A673 (cell line): ENCODE results near the gene CLK4. TPM values are rescaled to one million over a fixed set of nuclear protein-coding genes. Genes with fewer than 3 reads are reported as not detected.
A peak's percentile ranks its signal among the peaks of the same experiment; 100 is the strongest.
"Not testable (repeated sequence)": the region's sequence is repeated elsewhere in the genome, so short reads cannot be mapped to it uniquely, and the experiment has no call there.

Experiments
- BruUV-seq: library from RNA; stranded (reverse); fragments of 400-500 nt; replicated peaks from 2 replicates; lab custom pipeline; 2021; lab: Mats Ljungman, UMichigan
- CTCF ChIA-PET: fragments of 300-600 bp; sonication (Branson Sonifier 250); formaldehyde crosslinking; loops from one replicate; lab custom pipeline; 2022; ENCODE audit warnings: antibody characterized with exemption; lab: Charles Lee
- POLR2A ChIA-PET: fragments of 300-600 bp; sonication (Branson Sonifier 250); formaldehyde crosslinking; loops from one replicate; lab custom pipeline; 2022; ENCODE audit warnings: antibody characterized with exemption; ENCODE audit not compliant: low non-redundant PET; lab: Charles Lee
- DNase-seq: peaks from one replicate; pipeline ENCODE4 v3.0.0-alpha.2; 2015; ENCODE audit warnings: low spot score
- H3K27ac ChIP-seq: fragments of 200-600 bp; sonication (generic); 2 replicates; pipeline ENCODE4 v1.5.1; 2016; ENCODE audit warnings: mixed run types, low read depth, mild to moderate bottlenecking, mixed read lengths, antibody characterized with exemption, low read length; ENCODE audit not compliant: poor library complexity, severe bottlenecking
- H3K27me3 ChIP-seq: fragments of 200-600 bp; sonication (generic); replicated peaks from 2 replicates; pipeline ENCODE4 v1.6.1; 2017; ENCODE audit warnings: mixed run types, low read depth, mild to moderate bottlenecking, mixed read lengths, antibody characterized with exemption, low read length; ENCODE audit not compliant: insufficient read depth, poor library complexity
- H3K36me3 ChIP-seq: fragments of 200-600 bp; sonication (generic); 2 replicates; pipeline ENCODE4 v1.6.1; 2016; ENCODE audit warnings: mixed run types, mild to moderate bottlenecking, mixed read lengths, antibody characterized with exemption, low read length; ENCODE audit not compliant: insufficient read depth, poor library complexity, severe bottlenecking
- H3K4me1 ChIP-seq: fragments of 200-600 bp; sonication (generic); 2 replicates; pipeline ENCODE4 v1.6.1; 2017; ENCODE audit warnings: mixed run types, mild to moderate bottlenecking, mixed read lengths, antibody characterized with exemption, low read length; ENCODE audit not compliant: insufficient read depth, poor library complexity, severe bottlenecking
- H3K4me3 ChIP-seq: fragments of 200-600 bp; sonication (generic); 2 replicates; pipeline ENCODE4 v1.5.1; 2016; ENCODE audit warnings: low read depth, mixed run types, mild to moderate bottlenecking, mixed read lengths, low read length; ENCODE audit not compliant: poor library complexity, severe bottlenecking
- H3K9me3 ChIP-seq: fragments of 200-600 bp; sonication (generic); 2 replicates; pipeline ENCODE4 v1.6.1; 2016; ENCODE audit warnings: mixed run types, low read depth, mild to moderate bottlenecking, mixed read lengths, antibody characterized with exemption, low read length; ENCODE audit not compliant: poor library complexity, severe bottlenecking
- CTCF ChIP-seq: fragments of 300-800, 200-600 bp; sonication (generic); conservative IDR thresholded peaks from 2 replicates; pipeline ENCODE4 v1.5.1; 2017; ENCODE audit warnings: low read depth, mild to moderate bottlenecking, antibody characterized with exemption, low read length, moderate library complexity, mixed read lengths
- EZH2 ChIP-seq: fragments of 200-600 bp; sonication (generic); IDR thresholded peaks from 2 replicates; pipeline ENCODE4 v1.6.1; 2017; ENCODE audit warnings: borderline replicate concordance, low read depth, mild to moderate bottlenecking, mixed read lengths, antibody characterized with exemption, low read length; ENCODE audit not compliant: poor library complexity, severe bottlenecking
- intact Hi-C: fragments of 100-400 bp; cut with micrococcal nuclease; formaldehyde crosslinking; loops from one replicate; pipeline ENCODE4 v1.10.0; 2022; ENCODE audit not compliant: unreplicated experiment
- total RNA-seq: library from RNA; stranded (reverse); gene quantifications from 2 replicates; pipeline ENCODE4 v1.2.3, GENCODE V29; 2021

The CLK4 gene
- total RNA-seq, 1 experiment from 2014 or later, result 24.2 TPM

- H3K27me3 ChIP-seq, result no peaks in the 10 kb centered on the region
- TF ChIP-seq EZH2 (no peak), CTCF (no peak)
- H3K36me3 ChIP-seq, result no peaks in the 10 kb centered on the region
- peak; percentile 32 for DNase-seq
- peaks cover 13% of the 10 kb centered on the region for H3K4me1 ChIP-seq
- H3K27ac ChIP-seq, result no peak overlapping the region
- POLR2A ChIA-PET, result no interaction called here
- H3K9me3 ChIP-seq, result no peaks in the 10 kb centered on the region
- CTCF ChIA-PET, result no interaction called here
- no TSS peak for BruUV-seq
- H3K4me3 ChIP-seq, result no peak overlapping the region
- intact Hi-C loops, result no loop called here
These were observed 38.9 kb downstream of the CLK4 start for GRCh38 chr5:178587763-178588611.

- ChIA-PET POLR2A (no interaction called here), CTCF (no interaction called here)
- TF ChIP-seq EZH2 (no peak), CTCF (no peak)
- no peak overlapping the region for H3K4me3 ChIP-seq
- H3K4me1 ChIP-seq, result peaks cover 13% of the 10 kb centered on the region
- no peak overlapping the region for H3K27ac ChIP-seq
- DNase-seq, result no peak
- intact Hi-C loops, result no loop called here
- H3K27me3 ChIP-seq, result no peaks in the 10 kb centered on the region
- no TSS peak for BruUV-seq
- H3K36me3 ChIP-seq, result no peaks in the 10 kb centered on the region
- no peaks in the 10 kb centered on the region for H3K9me3 ChIP-seq
These were observed 40.5 kb downstream of the CLK4 start for GRCh38 chr5:178586396-178586795.

GRCh38 chr5:178585421-178585820 is 41.4 kb downstream of the CLK4 start:
- H3K27ac ChIP-seq, CTCF ChIA-PET, H3K27me3 ChIP-seq, H3K4me3 ChIP-seq, intact Hi-C loops, H3K9me3 ChIP-seq, POLR2A ChIA-PET, BruUV-seq, H3K36me3 ChIP-seq: not testable (repeated sequence)
- DNase-seq, result peak; percentile 60
- H3K4me1 ChIP-seq, result peaks cover 13% of the 10 kb centered on the region

- CTCF ChIA-PET, result no interaction called here
- no peak for DNase-seq
- H3K4me3 ChIP-seq, result no peak overlapping the region
These were observed 43.6 kb downstream of the CLK4 start for GRCh38 chr5:178583279-178583678.

More at GRCh38 chr5:178583279-178583678, 43.6 kb downstream of the CLK4 start:
- no peaks in the 10 kb centered on the region for H3K27me3 ChIP-seq
- H3K27ac ChIP-seq, result no peak overlapping the region
- no TSS peak for BruUV-seq
- H3K4me1 ChIP-seq, result peaks cover 8% of the 10 kb centered on the region
- H3K36me3 ChIP-seq, result no peaks in the 10 kb centered on the region
- POLR2A ChIA-PET, result no interaction called here
- H3K9me3 ChIP-seq, result no peaks in the 10 kb centered on the region
- TF ChIP-seq EZH2 (no peak), CTCF (no peak)
- intact Hi-C loops, result no loop called here
